H1 (cell line): ENCODE results near the gene TIMP1. TPM values are rescaled to one million over a fixed set of nuclear protein-coding genes. Genes with fewer than 3 reads are reported as not detected.

ENCODE experiments used
- CEBPB ChIP-seq: IDR thresholded peaks from 2 replicates; pipeline ENCODE4 v1.6.1; 2012; ENCODE audit warnings: low read depth, low read length
- JUN ChIP-seq: IDR thresholded peaks from 2 replicates; pipeline ENCODE4 v1.6.1; 2011; ENCODE audit warnings: low read depth, mild to moderate bottlenecking, improper control_type of control experiment, low read length
- JUND ChIP-seq: IDR thresholded peaks from 2 replicates; pipeline ENCODE4 v1.6.1; 2011; ENCODE audit warnings: mild to moderate bottlenecking, improper control_type of control experiment, low read length
- NANOG ChIP-seq: IDR thresholded peaks from 2 replicates; pipeline ENCODE4 v1.6.1; 2011; ENCODE audit warnings: low read length, low read depth, mild to moderate bottlenecking, inconsistent platforms; ENCODE audit not compliant: insufficient read depth, poor library complexity, severe bottlenecking
- PHF8 ChIP-seq: fragments of 200-600 bp; sonication (generic); conservative IDR thresholded peaks from 2 replicates; pipeline ENCODE4 v1.7.1; 2012; ENCODE audit warnings: low read depth, mild to moderate bottlenecking, inconsistent platforms, low read length, moderate library complexity
- POU5F1 ChIP-seq: IDR thresholded peaks from 2 replicates; pipeline ENCODE4 v1.6.1; 2011; ENCODE audit warnings: low read depth, mild to moderate bottlenecking, low read length, moderate library complexity
- TBP ChIP-seq: IDR thresholded peaks from 2 replicates; pipeline ENCODE4 v1.6.1; 2011; ENCODE audit warnings: low read depth, low read length, improper control_type of control experiment
- TCF12 ChIP-seq: IDR thresholded peaks from 2 replicates; pipeline ENCODE4 v1.6.1; 2011; ENCODE audit warnings: low read depth, mild to moderate bottlenecking, low read length
- polyA plus RNA-seq, 7 experiments: library from polyadenylated mRNA; depleted of rRNA in 3 of 7; stranded (reverse) in 5 of 7; unstranded in 2 of 7; fragments of >200 nt in 5 of 7; fragments of 200-250 nt in 2 of 7; gene quantifications; 1 replicate in 5 of 7; 2 replicates in 1 of 7; 4 replicates in 1 of 7; pipeline versions ENCODE4 v1.2.1 to v1.2.3, GENCODE V29; 2011 to 2013; ENCODE audit warnings: missing spikeins in 2 of 7, mixed read lengths in 2 of 7
- total RNA-seq: library from RNA; stranded (reverse); fragmentation: NEBNext Ultra II Directional; extraction: Animal tissue kit (Norgen Biotek cat#: 25700); gene quantifications from 2 replicates; pipeline ENCODE4 v1.2.1, GENCODE V29; 2021
- TF ChIP-seq, protein P1 (sequence below): fragments of 300-600 bp; sonication (generic); IDR thresholded peaks from 2 replicates; pipeline ENCODE4 v1.7.1; 2012; ENCODE audit warnings: low read length, moderate library complexity, mild to moderate bottlenecking, inconsistent platforms; ENCODE audit not compliant: insufficient replicate concordance
- TF ChIP-seq, protein P2 (sequence below): IDR thresholded peaks from 2 replicates; pipeline ENCODE4 v1.6.1; 2011; ENCODE audit warnings: low read depth, mild to moderate bottlenecking, low read length; ENCODE audit not compliant: insufficient read depth

TIMP1 gene
- total and polyA plus RNA-seq, 2 of the 8 experiments (the other 6 are each of a cell fraction or from before 2014, with no cell fraction given): 58.6 to 142 TPM

DNA sequence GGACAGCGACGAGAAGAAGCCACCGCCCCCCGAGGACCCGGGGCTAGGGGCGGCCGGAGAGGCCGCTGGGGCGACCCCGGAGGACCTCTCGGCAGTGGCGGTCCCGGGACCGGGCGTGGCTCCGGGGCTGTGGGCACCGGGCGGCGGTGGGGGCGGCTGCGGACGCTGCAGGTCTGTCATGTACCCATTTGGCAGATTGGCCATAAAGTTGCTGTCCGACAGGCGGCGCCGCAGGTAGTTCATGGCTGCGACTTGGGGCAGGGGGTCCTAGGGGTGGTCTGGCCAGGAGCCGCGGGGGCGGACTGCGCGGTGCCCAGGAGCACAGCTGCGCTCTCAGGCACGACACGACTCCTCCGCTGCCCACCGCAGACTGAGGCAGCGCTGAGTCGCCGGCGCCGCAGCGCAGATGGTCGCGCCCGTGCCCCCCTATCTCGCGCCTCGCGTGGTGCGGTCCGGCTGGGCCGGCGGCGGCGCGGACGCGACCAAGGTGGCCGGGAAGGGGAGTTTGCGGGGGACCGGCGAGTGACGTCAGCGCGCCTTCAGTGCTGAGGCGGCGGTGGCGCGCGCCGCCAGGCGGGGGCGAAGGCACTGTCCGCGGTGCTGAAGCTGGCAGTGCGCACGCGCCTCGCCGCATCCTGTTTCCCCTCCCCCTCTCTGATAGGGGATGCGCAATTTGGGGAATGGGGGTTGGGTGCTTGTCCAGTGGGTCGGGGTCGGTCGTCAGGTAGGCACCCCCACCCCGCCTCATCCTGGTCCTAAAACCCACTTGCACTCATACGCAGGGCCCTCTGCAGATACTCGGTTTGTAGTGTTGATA is 37.5 kb downstream of the TIMP1 start, which contains the start of gene SYN1 (continued):
- TF ChIP-seq, protein P1, sequence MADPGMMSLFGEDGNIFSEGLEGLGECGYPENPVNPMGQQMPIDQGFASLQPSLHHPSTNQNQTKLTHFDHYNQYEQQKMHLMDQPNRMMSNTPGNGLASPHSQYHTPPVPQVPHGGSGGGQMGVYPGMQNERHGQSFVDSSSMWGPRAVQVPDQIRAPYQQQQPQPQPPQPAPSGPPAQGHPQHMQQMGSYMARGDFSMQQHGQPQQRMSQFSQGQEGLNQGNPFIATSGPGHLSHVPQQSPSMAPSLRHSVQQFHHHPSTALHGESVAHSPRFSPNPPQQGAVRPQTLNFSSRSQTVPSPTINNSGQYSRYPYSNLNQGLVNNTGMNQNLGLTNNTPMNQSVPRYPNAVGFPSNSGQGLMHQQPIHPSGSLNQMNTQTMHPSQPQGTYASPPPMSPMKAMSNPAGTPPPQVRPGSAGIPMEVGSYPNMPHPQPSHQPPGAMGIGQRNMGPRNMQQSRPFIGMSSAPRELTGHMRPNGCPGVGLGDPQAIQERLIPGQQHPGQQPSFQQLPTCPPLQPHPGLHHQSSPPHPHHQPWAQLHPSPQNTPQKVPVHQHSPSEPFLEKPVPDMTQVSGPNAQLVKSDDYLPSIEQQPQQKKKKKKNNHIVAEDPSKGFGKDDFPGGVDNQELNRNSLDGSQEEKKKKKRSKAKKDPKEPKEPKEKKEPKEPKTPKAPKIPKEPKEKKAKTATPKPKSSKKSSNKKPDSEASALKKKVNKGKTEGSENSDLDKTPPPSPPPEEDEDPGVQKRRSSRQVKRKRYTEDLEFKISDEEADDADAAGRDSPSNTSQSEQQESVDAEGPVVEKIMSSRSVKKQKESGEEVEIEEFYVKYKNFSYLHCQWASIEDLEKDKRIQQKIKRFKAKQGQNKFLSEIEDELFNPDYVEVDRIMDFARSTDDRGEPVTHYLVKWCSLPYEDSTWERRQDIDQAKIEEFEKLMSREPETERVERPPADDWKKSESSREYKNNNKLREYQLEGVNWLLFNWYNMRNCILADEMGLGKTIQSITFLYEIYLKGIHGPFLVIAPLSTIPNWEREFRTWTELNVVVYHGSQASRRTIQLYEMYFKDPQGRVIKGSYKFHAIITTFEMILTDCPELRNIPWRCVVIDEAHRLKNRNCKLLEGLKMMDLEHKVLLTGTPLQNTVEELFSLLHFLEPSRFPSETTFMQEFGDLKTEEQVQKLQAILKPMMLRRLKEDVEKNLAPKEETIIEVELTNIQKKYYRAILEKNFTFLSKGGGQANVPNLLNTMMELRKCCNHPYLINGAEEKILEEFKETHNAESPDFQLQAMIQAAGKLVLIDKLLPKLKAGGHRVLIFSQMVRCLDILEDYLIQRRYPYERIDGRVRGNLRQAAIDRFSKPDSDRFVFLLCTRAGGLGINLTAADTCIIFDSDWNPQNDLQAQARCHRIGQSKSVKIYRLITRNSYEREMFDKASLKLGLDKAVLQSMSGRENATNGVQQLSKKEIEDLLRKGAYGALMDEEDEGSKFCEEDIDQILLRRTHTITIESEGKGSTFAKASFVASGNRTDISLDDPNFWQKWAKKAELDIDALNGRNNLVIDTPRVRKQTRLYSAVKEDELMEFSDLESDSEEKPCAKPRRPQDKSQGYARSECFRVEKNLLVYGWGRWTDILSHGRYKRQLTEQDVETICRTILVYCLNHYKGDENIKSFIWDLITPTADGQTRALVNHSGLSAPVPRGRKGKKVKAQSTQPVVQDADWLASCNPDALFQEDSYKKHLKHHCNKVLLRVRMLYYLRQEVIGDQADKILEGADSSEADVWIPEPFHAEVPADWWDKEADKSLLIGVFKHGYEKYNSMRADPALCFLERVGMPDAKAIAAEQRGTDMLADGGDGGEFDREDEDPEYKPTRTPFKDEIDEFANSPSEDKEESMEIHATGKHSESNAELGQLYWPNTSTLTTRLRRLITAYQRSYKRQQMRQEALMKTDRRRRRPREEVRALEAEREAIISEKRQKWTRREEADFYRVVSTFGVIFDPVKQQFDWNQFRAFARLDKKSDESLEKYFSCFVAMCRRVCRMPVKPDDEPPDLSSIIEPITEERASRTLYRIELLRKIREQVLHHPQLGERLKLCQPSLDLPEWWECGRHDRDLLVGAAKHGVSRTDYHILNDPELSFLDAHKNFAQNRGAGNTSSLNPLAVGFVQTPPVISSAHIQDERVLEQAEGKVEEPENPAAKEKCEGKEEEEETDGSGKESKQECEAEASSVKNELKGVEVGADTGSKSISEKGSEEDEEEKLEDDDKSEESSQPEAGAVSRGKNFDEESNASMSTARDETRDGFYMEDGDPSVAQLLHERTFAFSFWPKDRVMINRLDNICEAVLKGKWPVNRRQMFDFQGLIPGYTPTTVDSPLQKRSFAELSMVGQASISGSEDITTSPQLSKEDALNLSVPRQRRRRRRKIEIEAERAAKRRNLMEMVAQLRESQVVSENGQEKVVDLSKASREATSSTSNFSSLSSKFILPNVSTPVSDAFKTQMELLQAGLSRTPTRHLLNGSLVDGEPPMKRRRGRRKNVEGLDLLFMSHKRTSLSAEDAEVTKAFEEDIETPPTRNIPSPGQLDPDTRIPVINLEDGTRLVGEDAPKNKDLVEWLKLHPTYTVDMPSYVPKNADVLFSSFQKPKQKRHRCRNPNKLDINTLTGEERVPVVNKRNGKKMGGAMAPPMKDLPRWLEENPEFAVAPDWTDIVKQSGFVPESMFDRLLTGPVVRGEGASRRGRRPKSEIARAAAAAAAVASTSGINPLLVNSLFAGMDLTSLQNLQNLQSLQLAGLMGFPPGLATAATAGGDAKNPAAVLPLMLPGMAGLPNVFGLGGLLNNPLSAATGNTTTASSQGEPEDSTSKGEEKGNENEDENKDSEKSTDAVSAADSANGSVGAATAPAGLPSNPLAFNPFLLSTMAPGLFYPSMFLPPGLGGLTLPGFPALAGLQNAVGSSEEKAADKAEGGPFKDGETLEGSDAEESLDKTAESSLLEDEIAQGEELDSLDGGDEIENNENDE: no peak
- no peak for TF ChIP-seq CEBPB
- TF ChIP-seq POU5F1: no peak
- TF ChIP-seq JUN: no peak
- TF ChIP-seq, protein P2, sequence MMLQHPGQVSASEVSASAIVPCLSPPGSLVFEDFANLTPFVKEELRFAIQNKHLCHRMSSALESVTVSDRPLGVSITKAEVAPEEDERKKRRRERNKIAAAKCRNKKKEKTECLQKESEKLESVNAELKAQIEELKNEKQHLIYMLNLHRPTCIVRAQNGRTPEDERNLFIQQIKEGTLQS: no peak
- TF ChIP-seq NANOG: no peak
- TF ChIP-seq JUND: peak; percentile 95
- TF ChIP-seq TCF12: no peak
- TF ChIP-seq TBP: peak; percentile 68
- TF ChIP-seq PHF8: no peak; the same call in 1 of the 2 replicates
